A549 treated with RU486 at 1 μM for 4 hours (cell line): ENCODE results near the gene DCAF12L1. TPM values are rescaled to one million over a fixed set of nuclear protein-coding genes. Genes with fewer than 3 reads are reported as not detected.

Experiments used
- total RNA-seq: library from RNA; stranded (reverse); fragments of 200-300 nt; extraction: Qiagen RNA extraction; gene quantifications from 5 replicates; pipeline ENCODE4 v1.2.3, GENCODE V29; 2022; ENCODE audit warnings: low read depth

DCAF12L1 gene
- not detected in 5 replicates for total RNA-seq

DNA sequence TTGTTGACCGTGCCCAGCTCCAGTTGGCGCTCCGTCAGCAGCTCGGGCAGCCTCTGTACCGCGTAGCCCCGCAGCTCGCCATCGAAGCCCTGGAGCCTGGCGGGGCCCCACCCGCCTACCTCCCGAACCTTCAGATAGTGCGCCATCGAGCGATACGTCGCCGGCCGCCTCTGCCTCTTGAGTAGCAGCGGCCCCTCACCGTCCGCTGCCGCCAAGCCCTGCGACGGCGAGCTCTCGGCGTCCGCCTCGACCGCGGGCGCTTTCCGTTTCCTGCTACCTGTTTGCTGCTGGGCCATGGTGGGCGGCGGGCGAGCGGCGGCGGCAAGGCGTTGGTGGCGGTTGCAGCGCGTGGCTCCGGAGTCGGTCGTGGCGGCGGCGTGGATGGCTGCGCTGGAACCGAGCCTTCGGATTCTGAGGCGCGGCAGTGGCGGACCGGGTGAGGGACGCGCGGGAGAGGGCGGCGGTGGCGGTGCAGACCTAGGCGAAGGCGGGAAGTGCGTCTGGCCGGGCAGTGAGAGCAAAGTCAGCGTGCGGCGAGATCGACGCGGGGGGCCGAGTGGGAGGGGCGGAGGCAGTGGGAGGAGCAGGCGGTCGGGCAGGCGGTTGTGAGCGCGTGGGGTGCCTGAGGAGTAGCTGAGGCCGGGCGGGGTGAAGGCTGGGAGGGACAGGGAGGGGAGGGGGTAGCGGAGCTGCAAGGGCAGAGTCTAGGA, at the start of gene DCAF12L1:
DCAF12L1 (minus strand) TSS at position 502 of the 710 bp plus-strand sequence; CDS start at position 296, 206 bp downstream.

